Lower lobe of right lung (tissue), 2 donors: Measurements from ENCODE around the gene OLFM3. TPM values are rescaled to one million over a fixed set of nuclear protein-coding genes. Genes with fewer than 3 reads are reported as not detected.

Experiments used
- ATAC-seq, 2 donors: fragments of 200-7000 bp; cut with Tn5 transposase; one replicate each; pipeline ENCODE4 v1.9.1; 2020 to 2022; ENCODE audit warnings: mild to moderate bottlenecking in 2 of 2, moderate library complexity in 2 of 2
- DNase-seq: peaks from one replicate; pipeline ENCODE4 v3.0.0-alpha.2; 2020
- H3K27ac ChIP-seq: fragments of 200-600 bp; one replicate; pipeline ENCODE4 v1.8.0; 2022
- H3K27me3 ChIP-seq: fragments of 200-600 bp; one replicate; pipeline ENCODE4 v1.8.0; 2022; ENCODE audit warnings: low read depth
- H3K36me3 ChIP-seq: fragments of 200-600 bp; one replicate; pipeline ENCODE4 v1.8.0; 2022; ENCODE audit warnings: mild to moderate bottlenecking
- H3K4me1 ChIP-seq: fragments of 200-600 bp; one replicate; pipeline ENCODE4 v1.8.0; 2022
- H3K4me3 ChIP-seq: fragments of 200-600 bp; one replicate; pipeline ENCODE4 v1.8.0; 2022; ENCODE audit warnings: mild to moderate bottlenecking
- H3K9me3 ChIP-seq: fragments of 200-600 bp; one replicate; pipeline ENCODE4 v1.8.0; 2022
- CTCF ChIP-seq: fragments of 200-600 bp; IDR thresholded peaks from one replicate; pipeline ENCODE4 v1.8.0; 2022; ENCODE audit warnings: antibody characterized with exemption, mild to moderate bottlenecking
- intact Hi-C: fragments of 100-400 bp; cut with DNase I; formaldehyde crosslinking; loops from one replicate; pipeline ENCODE4 v1.11.0; 2022
- total RNA-seq: library from RNA; stranded (reverse); fragmentation: NEBNext Ultra II Directional; extraction: Animal tissue kit (Norgen Biotek cat#: 25700); gene quantifications from one replicate; pipeline ENCODE4 v1.2.1, GENCODE V29; 2021
- donor health status: DM: no; HTN: yes; CAD: no; lungs with severe emphysema.

Gene OLFM3
- total RNA-seq, 1 donor from 2014 or later: not detected

- peak in 1 of 2 donors; percentile 63 for ATAC-seq
- H3K4me1 ChIP-seq: no peaks in the 10 kb centered on the region
- H3K4me3 ChIP-seq: no peak overlapping the region
- intact Hi-C loops: no loop called here
- H3K36me3 ChIP-seq: no peaks in the 10 kb centered on the region
- DNase-seq: no peak
- no peak overlapping the region for H3K27ac ChIP-seq
- H3K9me3 ChIP-seq: no peaks in the 10 kb centered on the region
- TF ChIP-seq CTCF: no peak
- H3K27me3 ChIP-seq: no peaks in the 10 kb centered on the region
Measured at GRCh38 chr1:101914473-101915242, 82.1 kb downstream of the OLFM3 start.

GRCh38 chr1:101911894-101912293 is 84.8 kb downstream of the OLFM3 start:
- ATAC-seq (no peak), DNase-seq (no peak)
- TF ChIP-seq CTCF: no peak
- intact Hi-C loops: no loop called here
- Histone ChIP-seq H3K27me3 (no peaks in the 10 kb centered on the region), H3K4me3 (no peak overlapping the region), H3K4me1 (no peaks in the 10 kb centered on the region), H3K36me3 (no peaks in the 10 kb centered on the region), H3K27ac (no peak overlapping the region), H3K9me3 (no peaks in the 10 kb centered on the region)

- Histone ChIP-seq H3K9me3 (no peaks in the 10 kb centered on the region), H3K36me3 (no peaks in the 10 kb centered on the region), H3K27ac (no peak overlapping the region), H3K27me3 (no peaks in the 10 kb centered on the region), H3K4me3 (no peak overlapping the region), H3K4me1 (no peaks in the 10 kb centered on the region)
- intact Hi-C loops: no loop called here
- TF ChIP-seq CTCF: no peak
- ATAC-seq: peak in 1 of 2 donors; percentile 51
- no peak for DNase-seq
Measured at GRCh38 chr1:101908980-101909379, 87.7 kb downstream of the OLFM3 start.

- Histone ChIP-seq H3K4me1 (no peaks in the 10 kb centered on the region), H3K27me3 (no peaks in the 10 kb centered on the region), H3K36me3 (no peaks in the 10 kb centered on the region), H3K4me3 (no peak overlapping the region), H3K9me3 (no peaks in the 10 kb centered on the region), H3K27ac (no peak overlapping the region)
- intact Hi-C loops: no loop called here
- TF ChIP-seq CTCF: no peak
- no peak for ATAC-seq
- no peak for DNase-seq
Measured at GRCh38 chr1:101907264-101907663, 89.5 kb downstream of the OLFM3 start.

- Histone ChIP-seq H3K27me3 (no peaks in the 10 kb centered on the region), H3K4me3 (no peak overlapping the region), H3K36me3 (no peaks in the 10 kb centered on the region), H3K27ac (no peak overlapping the region), H3K4me1 (no peaks in the 10 kb centered on the region), H3K9me3 (no peaks in the 10 kb centered on the region)
- TF ChIP-seq CTCF: no peak
- ATAC-seq (no peak), DNase-seq (no peak)
- intact Hi-C loops: no loop called here
Measured at GRCh38 chr1:101905283-101905835, 91.4 kb downstream of the OLFM3 start.
